OCI-LY1 (cell line): Measurements from ENCODE around the gene STX12.

Experiments
- H2AFZ ChIP-seq: fragments of 200-600 bp; sonication (generic), shearing (Covaris generic); 2 replicates; pipeline ENCODE4 v1.6.0; 2014; ENCODE audit warnings: antibody characterized with exemption, mild to moderate bottlenecking, low read length
- H3F3A ChIP-seq: fragments of 200-600 bp; sonication (generic), shearing (Covaris generic); 2 replicates; pipeline ENCODE4 v1.6.0; 2014; ENCODE audit warnings: mild to moderate bottlenecking, antibody characterized with exemption, low read length, moderate library complexity; ENCODE audit not compliant: insufficient read depth
- H3K27ac ChIP-seq: fragments of 200-600 bp; sonication (generic); 2 replicates; pipeline ENCODE4 v1.5.1; 2014; ENCODE audit warnings: low read length, mixed run types, mild to moderate bottlenecking, low read depth; ENCODE audit not compliant: poor library complexity, severe bottlenecking
- H3K27me3 ChIP-seq: fragments of 200-600 bp; sonication (generic); 2 replicates; pipeline ENCODE4 v1.6.0; 2014; ENCODE audit warnings: antibody characterized with exemption, mild to moderate bottlenecking, low read length, moderate library complexity; ENCODE audit not compliant: insufficient read depth
- H3K36me3 ChIP-seq: fragments of 200-600 bp; sonication (generic); 2 replicates; pipeline ENCODE4 v1.6.1; 2014; ENCODE audit warnings: mild to moderate bottlenecking, antibody characterized with exemption, low read length, moderate library complexity, mixed read lengths; ENCODE audit not compliant: insufficient read depth
- H3K4me1 ChIP-seq: fragments of 200-600 bp; sonication (generic); 2 replicates; pipeline ENCODE4 v1.5.1; 2014; ENCODE audit warnings: mild to moderate bottlenecking, low read length, moderate library complexity; ENCODE audit not compliant: insufficient read depth, severe bottlenecking
- H3K4me2 ChIP-seq: fragments of 200-600 bp; sonication (generic), shearing (Covaris generic); 2 replicates; pipeline ENCODE4 v1.6.1; 2014; ENCODE audit warnings: low read length
- H3K4me3 ChIP-seq: fragments of 200-600 bp; sonication (generic); 2 replicates; pipeline ENCODE4 v1.5.1; 2014; ENCODE audit warnings: low read length, low read depth, mild to moderate bottlenecking, mixed read lengths; ENCODE audit not compliant: poor library complexity, severe bottlenecking
- H3K79me2 ChIP-seq: fragments of 200-600 bp; shearing (Covaris generic); 2 replicates; pipeline ENCODE4 v1.6.1; 2016; ENCODE audit warnings: mixed run types, low read length, mixed read lengths; ENCODE audit not compliant: insufficient read depth
- H3K9ac ChIP-seq: fragments of 200-600 bp; sonication (generic), shearing (Covaris generic); 2 replicates; pipeline ENCODE4 v1.6.1; 2014; ENCODE audit warnings: mild to moderate bottlenecking, low read length, mixed read lengths
- H3K9me2 ChIP-seq: fragments of 200-600 bp; sonication (generic), shearing (Covaris generic); 2 replicates; pipeline ENCODE4 v1.6.1; 2014; ENCODE audit warnings: low read depth, mild to moderate bottlenecking, low read length, mixed read lengths
- H3K9me3 ChIP-seq: fragments of 200-600 bp; shearing (Covaris generic); 2 replicates; pipeline ENCODE4 v1.6.1; 2014; ENCODE audit warnings: low read length, mixed read lengths
- H4K20me1 ChIP-seq: fragments of 200-600 bp; sonication (generic), shearing (Covaris generic); 2 replicates; pipeline ENCODE4 v1.6.0; 2016; ENCODE audit warnings: mild to moderate bottlenecking, low read length; ENCODE audit not compliant: insufficient read depth
- CTCF ChIP-seq: fragments of 200-600 bp; sonication (generic), shearing (Covaris generic); IDR thresholded peaks from 2 replicates; pipeline ENCODE4 v1.5.1; 2017; ENCODE audit warnings: mild to moderate bottlenecking, antibody characterized with exemption, low read length, moderate library complexity, mixed read lengths
- EZH2 ChIP-seq: fragments of 200-600 bp; sonication (generic), shearing (Covaris generic); IDR thresholded peaks from 2 replicates; pipeline ENCODE4 v1.8.0; 2017; ENCODE audit warnings: borderline replicate concordance, mixed run types, mild to moderate bottlenecking, antibody characterized with exemption, low read length, moderate library complexity, mixed read lengths

STX12 gene

GRCh38 chr1:27862004-27862403 lies 89.0 kb downstream of the STX12 start:
- no peak overlapping the region for H3K9ac ChIP-seq
- H3K9me2 ChIP-seq = no peaks in the 10 kb centered on the region
- TF ChIP-seq EZH2 (no peak), CTCF (no peak)
- no peaks in the 10 kb centered on the region for H3K9me3 ChIP-seq
- no peaks in the 10 kb centered on the region for H3F3A ChIP-seq
- H3K36me3 ChIP-seq = no peaks in the 10 kb centered on the region
- H3K4me2 ChIP-seq = no peak overlapping the region
- H3K27me3 ChIP-seq = no peaks in the 10 kb centered on the region
- no peaks in the 10 kb centered on the region for H3K79me2 ChIP-seq
- H2AFZ ChIP-seq = no peak overlapping the region
- no peaks in the 10 kb centered on the region for H4K20me1 ChIP-seq
- H3K27ac ChIP-seq = no peak overlapping the region
- H3K4me1 ChIP-seq = peaks cover 23% of the 10 kb centered on the region
- no peak overlapping the region for H3K4me3 ChIP-seq

GRCh38 chr1:27862671-27863537 lies 89.9 kb downstream of the STX12 start:
- H4K20me1 ChIP-seq = no peaks in the 10 kb centered on the region
- no peak overlapping the region for H2AFZ ChIP-seq
- H3K9me3 ChIP-seq = no peaks in the 10 kb centered on the region
- no peaks in the 10 kb centered on the region for H3F3A ChIP-seq
- H3K4me2 ChIP-seq = no peak overlapping the region
- no peak overlapping the region for H3K9ac ChIP-seq
- no peaks in the 10 kb centered on the region for H3K79me2 ChIP-seq
- no peak overlapping the region for H3K4me3 ChIP-seq
- TF ChIP-seq CTCF (no peak), EZH2 (no peak)
- H3K27ac ChIP-seq = no peak overlapping the region
- no peaks in the 10 kb centered on the region for H3K36me3 ChIP-seq
- H3K27me3 ChIP-seq = no peaks in the 10 kb centered on the region
- no peaks in the 10 kb centered on the region for H3K9me2 ChIP-seq
- H3K4me1 ChIP-seq = peaks cover 32% of the 10 kb centered on the region

- Histone ChIP-seq H3K4me1 (peaks cover 32% of the 10 kb centered on the region), H2AFZ (no peak overlapping the region), H3K4me3 (no peak overlapping the region), H3K9me2 (no peaks in the 10 kb centered on the region), H3K9ac (no peak overlapping the region), H3K36me3 (no peaks in the 10 kb centered on the region), H3F3A (no peaks in the 10 kb centered on the region), H3K79me2 (no peaks in the 10 kb centered on the region), H3K9me3 (no peaks in the 10 kb centered on the region), H4K20me1 (no peaks in the 10 kb centered on the region), H3K4me2 (no peak overlapping the region), H3K27me3 (no peaks in the 10 kb centered on the region), H3K27ac (no peak overlapping the region)
- TF ChIP-seq CTCF (no peak), EZH2 (no peak)
These were observed 90.5 kb downstream of the STX12 start for GRCh38 chr1:27863538-27863915.
